ENCODE data around the gene NDST1.

NDST1 gene

DNA sequence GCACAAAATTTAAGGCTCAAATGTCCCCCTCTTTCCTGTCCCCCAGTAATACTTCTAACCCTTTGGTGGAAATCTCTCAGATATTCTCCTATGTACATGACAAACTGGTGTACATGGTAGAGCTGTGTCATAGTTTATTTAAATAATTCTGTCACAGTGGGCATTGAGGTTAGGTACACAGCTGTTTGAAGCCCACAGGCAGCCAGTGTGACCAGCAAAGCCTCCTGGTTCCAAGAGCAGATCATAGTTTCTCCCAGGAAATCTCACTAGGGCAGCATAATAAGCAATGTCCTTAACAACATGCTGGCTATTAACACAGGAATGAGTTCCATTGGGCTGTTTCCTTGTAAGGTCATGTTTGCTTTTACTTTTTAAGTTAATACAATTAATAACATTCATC lies 63.9 kb downstream of the NDST1 start:
- TF ChIP-seq, protein P1, sequence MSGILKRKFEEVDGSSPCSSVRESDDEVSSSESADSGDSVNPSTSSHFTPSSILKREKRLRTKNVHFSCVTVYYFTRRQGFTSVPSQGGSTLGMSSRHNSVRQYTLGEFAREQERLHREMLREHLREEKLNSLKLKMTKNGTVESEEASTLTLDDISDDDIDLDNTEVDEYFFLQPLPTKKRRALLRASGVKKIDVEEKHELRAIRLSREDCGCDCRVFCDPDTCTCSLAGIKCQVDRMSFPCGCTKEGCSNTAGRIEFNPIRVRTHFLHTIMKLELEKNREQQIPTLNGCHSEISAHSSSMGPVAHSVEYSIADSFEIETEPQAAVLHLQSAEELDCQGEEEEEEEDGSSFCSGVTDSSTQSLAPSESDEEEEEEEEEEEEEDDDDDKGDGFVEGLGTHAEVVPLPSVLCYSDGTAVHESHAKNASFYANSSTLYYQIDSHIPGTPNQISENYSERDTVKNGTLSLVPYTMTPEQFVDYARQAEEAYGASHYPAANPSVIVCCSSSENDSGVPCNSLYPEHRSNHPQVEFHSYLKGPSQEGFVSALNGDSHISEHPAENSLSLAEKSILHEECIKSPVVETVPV (CRISPR knock-in tag; IDR thresholded peaks at IDR 0.05): no peak
- TF ChIP-seq CSDC2 (CRISPR knock-in tag; IDR thresholded peaks at IDR 0.05): no peak
- no peak for ATAC-seq

DNA sequence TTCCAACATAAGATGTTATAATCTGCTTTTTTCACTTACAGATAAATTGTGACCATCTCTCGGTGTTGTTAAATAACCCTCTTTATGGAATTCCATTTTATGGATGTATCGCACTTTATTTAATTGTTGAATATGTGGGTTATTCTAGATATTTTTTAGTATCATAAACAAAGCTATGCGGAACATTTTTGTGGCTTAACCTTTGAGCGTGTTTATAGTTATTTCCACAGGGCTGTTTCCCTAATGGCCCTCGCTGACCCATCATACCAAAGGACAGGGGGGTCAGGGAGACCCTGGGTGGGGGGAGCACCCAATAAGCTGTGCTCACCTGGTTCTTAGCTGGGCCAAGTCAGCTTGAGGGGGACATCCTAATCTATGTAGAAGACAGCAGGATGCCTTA lies 65.3 kb downstream of the NDST1 start:
- no peak for ATAC-seq
- TF ChIP-seq PPARA (CRISPR knock-in tag; IDR thresholded peaks at IDR 0.05; ENCODE audit: borderline replicate concordance) (no peak), BACH2 (CRISPR knock-in tag; IDR thresholded peaks at IDR 0.05; ENCODE audit: borderline replicate concordance) (no peak), ZNF8 (CRISPR knock-in tag; IDR thresholded peaks at IDR 0.05) (no peak), TOX (CRISPR knock-in tag; IDR thresholded peaks at IDR 0.05; ENCODE audit: borderline replicate concordance) (no peak), CSDC2 (CRISPR knock-in tag; IDR thresholded peaks at IDR 0.05) (no peak), ZNF70 (CRISPR knock-in tag; IDR thresholded peaks at IDR 0.05) (no peak)

DNA sequence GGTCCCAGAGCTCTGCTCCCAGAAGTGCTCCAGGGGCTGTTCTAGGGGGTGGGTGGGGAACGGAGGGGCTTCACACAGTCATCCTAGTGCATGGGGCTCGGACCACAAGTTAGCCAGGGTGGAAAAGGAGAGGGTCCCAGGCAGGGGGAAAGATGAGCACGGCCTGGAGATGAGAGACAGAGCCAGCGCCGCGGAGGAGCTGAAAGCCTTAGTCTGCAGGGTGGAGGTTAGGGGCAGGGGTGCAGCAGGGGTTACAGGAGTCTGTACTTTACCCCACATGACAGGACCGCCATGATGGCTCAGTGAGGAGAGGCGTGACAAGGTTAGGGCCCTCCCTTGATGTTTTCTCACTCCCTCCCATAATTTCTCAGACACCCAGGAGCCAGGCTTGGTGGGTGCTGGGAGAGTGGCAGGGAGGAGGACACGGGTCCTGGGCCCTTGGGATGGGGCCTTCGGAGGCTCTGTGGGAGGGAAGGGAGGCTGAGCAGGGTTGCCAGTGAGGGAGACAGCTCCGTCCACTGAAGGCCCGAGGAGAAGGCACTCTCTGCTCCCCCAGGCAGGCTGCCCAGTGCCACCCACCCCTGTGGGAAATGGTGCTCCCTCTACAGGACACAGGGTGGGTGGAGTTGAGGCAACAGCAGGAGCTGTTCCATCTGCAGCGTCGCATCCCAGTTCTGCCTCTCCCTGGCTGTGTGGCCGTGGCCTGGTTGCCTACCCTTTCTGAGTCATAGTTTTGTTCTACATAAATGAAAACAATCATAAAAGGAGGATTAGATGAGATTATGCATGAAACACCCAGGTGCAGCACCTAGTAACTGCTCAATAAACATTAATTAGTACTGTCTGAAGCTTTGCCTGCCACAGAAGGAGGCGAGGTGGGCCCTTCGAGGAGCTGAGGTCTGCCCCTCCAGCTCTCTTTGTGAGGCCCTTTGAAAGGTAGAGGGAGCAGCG lies 66.2 kb downstream of the NDST1 start:
- TF ChIP-seq BACH2 (CRISPR knock-in tag; IDR thresholded peaks at IDR 0.05; ENCODE audit: borderline replicate concordance): no peak
- TF ChIP-seq ZNF8 (CRISPR knock-in tag; IDR thresholded peaks at IDR 0.05): no peak
- TF ChIP-seq TOX (CRISPR knock-in tag; IDR thresholded peaks at IDR 0.05; ENCODE audit: borderline replicate concordance): no peak
- peak; percentile 45 for ATAC-seq

DNA sequence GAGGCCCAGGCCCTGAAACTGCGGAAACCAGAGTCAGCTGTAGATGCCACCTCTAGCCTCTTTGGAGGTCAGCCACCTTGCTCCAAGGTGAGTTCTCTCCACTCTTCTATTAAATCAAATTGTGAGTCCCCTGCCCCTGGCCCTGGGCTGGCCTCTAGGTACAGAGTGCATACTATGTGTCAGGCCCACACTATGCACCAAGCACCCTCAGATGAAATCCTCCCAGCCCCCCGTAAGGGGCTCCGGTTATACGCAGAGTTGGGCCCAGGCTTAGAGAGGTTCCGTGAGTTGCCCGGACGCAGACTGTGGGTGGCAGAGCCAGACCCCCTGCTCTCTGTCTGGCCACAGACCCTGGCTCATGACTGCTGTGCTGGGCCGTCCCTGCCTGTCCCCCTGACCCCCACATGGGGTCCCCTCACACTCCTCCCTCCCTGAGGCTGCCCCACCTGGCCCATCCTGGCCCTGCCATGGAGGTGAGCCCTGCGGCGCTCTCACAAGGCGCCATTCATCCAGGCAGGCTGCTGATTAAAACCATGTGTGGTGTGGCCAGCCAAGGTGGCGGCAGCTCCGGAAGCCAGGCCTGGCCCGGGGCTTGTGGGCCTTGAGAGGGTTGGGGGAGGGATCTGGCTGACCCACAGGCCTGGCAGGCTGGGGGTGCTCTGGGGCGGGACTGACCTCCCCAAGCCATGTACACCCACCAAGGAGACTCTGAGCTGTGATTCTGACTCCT lies 67.1 kb downstream of the NDST1 start:
- peak; percentile 89 for ATAC-seq
- TF ChIP-seq ZFP30 (CRISPR knock-in tag; IDR thresholded peaks at IDR 0.05) (peak; percentile 14; the same call in 1 of the 2 replicates), ZNF8 (CRISPR knock-in tag; IDR thresholded peaks at IDR 0.05) (peak; percentile 44; the same call in 1 of the 2 replicates), ISL1 (CRISPR knock-in tag; IDR thresholded peaks at IDR 0.05) (no peak), ZNF565 (CRISPR knock-in tag; conservative IDR thresholded peaks at IDR 0.05; ENCODE audit: low read depth) (0 out of 2 replicates have a peak, but pooled peaks have one; percentile 22), TOX (CRISPR knock-in tag; IDR thresholded peaks at IDR 0.05; ENCODE audit: borderline replicate concordance) (no peak), BACH2 (CRISPR knock-in tag; IDR thresholded peaks at IDR 0.05; ENCODE audit: borderline replicate concordance) (no peak), OSR1 (CRISPR knock-in tag; IDR thresholded peaks at IDR 0.05) (no peak), ARNTL (CRISPR knock-in tag; IDR thresholded peaks at IDR 0.05; ENCODE audit: borderline replicate concordance, low read depth) (peak; percentile 54; the same call in 1 of the 2 replicates), ZNF70 (CRISPR knock-in tag; IDR thresholded peaks at IDR 0.05) (peak; percentile 53; the same call in 1 of the 2 replicates), CSDC2 (CRISPR knock-in tag; IDR thresholded peaks at IDR 0.05) (no peak), TCF4 (CRISPR knock-in tag; IDR thresholded peaks at IDR 0.05; ENCODE audit: borderline replicate concordance) (peak; percentile 96), SNAI2 (CRISPR knock-in tag; IDR thresholded peaks at IDR 0.05) (no peak), RARB (CRISPR knock-in tag; IDR thresholded peaks at IDR 0.05) (no peak), ZC3H10 (CRISPR knock-in tag; IDR thresholded peaks at IDR 0.05) (no peak), ZFP3 (CRISPR knock-in tag; IDR thresholded peaks at IDR 0.05) (no peak), GLIS3 (CRISPR knock-in tag; IDR thresholded peaks at IDR 0.05) (peak; percentile 63; the same call in 1 of the 2 replicates), ESRRG (CRISPR knock-in tag; IDR thresholded peaks at IDR 0.05) (no peak), PPARA (CRISPR knock-in tag; IDR thresholded peaks at IDR 0.05; ENCODE audit: borderline replicate concordance) (0 out of 2 replicates have a peak, but pooled peaks have one; percentile 56)
- TF ChIP-seq, protein P2, sequence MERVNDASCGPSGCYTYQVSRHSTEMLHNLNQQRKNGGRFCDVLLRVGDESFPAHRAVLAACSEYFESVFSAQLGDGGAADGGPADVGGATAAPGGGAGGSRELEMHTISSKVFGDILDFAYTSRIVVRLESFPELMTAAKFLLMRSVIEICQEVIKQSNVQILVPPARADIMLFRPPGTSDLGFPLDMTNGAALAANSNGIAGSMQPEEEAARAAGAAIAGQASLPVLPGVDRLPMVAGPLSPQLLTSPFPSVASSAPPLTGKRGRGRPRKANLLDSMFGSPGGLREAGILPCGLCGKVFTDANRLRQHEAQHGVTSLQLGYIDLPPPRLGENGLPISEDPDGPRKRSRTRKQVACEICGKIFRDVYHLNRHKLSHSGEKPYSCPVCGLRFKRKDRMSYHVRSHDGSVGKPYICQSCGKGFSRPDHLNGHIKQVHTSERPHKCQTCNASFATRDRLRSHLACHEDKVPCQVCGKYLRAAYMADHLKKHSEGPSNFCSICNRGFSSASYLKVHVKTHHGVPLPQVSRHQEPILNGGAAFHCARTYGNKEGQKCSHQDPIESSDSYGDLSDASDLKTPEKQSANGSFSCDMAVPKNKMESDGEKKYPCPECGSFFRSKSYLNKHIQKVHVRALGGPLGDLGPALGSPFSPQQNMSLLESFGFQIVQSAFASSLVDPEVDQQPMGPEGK (CRISPR knock-in tag; IDR thresholded peaks at IDR 0.05; ENCODE audit: borderline replicate concordance): no peak
- TF ChIP-seq, protein P3, sequence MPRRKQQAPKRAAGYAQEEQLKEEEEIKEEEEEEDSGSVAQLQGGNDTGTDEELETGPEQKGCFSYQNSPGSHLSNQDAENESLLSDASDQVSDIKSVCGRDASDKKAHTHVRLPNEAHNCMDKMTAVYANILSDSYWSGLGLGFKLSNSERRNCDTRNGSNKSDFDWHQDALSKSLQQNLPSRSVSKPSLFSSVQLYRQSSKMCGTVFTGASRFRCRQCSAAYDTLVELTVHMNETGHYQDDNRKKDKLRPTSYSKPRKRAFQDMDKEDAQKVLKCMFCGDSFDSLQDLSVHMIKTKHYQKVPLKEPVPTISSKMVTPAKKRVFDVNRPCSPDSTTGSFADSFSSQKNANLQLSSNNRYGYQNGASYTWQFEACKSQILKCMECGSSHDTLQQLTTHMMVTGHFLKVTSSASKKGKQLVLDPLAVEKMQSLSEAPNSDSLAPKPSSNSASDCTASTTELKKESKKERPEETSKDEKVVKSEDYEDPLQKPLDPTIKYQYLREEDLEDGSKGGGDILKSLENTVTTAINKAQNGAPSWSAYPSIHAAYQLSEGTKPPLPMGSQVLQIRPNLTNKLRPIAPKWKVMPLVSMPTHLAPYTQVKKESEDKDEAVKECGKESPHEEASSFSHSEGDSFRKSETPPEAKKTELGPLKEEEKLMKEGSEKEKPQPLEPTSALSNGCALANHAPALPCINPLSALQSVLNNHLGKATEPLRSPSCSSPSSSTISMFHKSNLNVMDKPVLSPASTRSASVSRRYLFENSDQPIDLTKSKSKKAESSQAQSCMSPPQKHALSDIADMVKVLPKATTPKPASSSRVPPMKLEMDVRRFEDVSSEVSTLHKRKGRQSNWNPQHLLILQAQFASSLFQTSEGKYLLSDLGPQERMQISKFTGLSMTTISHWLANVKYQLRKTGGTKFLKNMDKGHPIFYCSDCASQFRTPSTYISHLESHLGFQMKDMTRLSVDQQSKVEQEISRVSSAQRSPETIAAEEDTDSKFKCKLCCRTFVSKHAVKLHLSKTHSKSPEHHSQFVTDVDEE (CRISPR knock-in tag; IDR thresholded peaks at IDR 0.05): peak; percentile 85
- TF ChIP-seq, protein P4, sequence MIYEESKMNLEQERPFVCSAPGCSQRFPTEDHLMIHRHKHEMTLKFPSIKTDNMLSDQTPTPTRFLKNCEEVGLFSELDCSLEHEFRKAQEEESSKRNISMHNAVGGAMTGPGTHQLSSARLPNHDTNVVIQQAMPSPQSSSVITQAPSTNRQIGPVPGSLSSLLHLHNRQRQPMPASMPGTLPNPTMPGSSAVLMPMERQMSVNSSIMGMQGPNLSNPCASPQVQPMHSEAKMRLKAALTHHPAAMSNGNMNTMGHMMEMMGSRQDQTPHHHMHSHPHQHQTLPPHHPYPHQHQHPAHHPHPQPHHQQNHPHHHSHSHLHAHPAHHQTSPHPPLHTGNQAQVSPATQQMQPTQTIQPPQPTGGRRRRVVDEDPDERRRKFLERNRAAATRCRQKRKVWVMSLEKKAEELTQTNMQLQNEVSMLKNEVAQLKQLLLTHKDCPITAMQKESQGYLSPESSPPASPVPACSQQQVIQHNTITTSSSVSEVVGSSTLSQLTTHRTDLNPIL (CRISPR knock-in tag; IDR thresholded peaks at IDR 0.05; ENCODE audit: low read depth): peak; percentile 9; the same call in 1 of the 2 replicates

All from SK-N-SH treated with all-trans-retinoic acid at 6 μM for 48 hours (cell line).